Activated CD8-positive, alpha-beta memory T cell treated with anti-CD3 and anti-CD28 coated beads for 24 hours (primary cell): ENCODE measurements around the gene RFLNA.
"Not testable (repeated sequence)": the region's sequence is repeated elsewhere in the genome, so short reads cannot be mapped to it uniquely, and the experiment has no call there.

Source experiments
- DNase-seq: peaks from one replicate; pipeline ENCODE4 v3.0.0-alpha.2; 2020

The RFLNA gene

DNA sequence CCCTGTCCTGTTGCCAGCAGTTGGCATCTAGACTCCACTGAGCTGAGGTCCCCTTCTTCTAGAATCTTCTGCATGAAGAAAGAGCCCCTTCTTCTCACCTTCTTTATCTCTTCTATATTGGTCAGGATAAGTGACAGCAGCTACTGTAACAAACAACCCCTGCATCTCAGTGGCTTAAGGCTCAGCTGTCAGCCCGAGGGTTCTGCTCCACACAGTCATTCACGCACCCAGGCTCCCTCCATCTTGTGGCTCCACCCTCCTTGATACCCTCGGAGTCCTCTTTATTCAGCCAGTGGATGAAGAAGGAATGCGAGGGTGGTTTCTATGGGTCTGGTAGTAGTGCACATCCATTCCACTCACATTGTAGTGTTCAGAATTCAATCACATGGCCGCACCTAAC lies 10.5 kb upstream of the RFLNA start:
- no peak for DNase-seq

DNA sequence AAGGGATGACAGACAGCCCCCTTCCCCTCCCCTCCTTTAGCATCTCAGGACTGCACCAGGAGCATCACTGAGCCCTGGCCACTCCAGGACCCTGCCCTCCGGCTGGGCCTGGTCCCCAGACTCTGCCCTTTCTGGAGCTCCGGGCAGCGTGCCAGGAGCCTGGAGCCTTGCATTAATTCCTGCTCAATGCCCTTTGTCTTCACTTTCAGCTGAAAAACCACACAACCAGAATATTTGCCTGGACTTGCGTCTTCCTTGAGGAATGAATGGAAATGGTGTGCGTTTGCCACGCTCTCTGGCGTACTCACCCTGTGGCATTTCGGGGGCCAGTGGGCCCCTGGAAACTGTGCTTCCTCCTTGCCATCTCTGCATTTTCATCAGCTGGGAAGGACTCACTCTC lies 8.5 kb upstream of the RFLNA start:
- DNase-seq, result no peak

GRCh38 chr12:124286971-124287370 lies 7.9 kb upstream of the RFLNA start:
- DNase-seq, result no peak

DNA sequence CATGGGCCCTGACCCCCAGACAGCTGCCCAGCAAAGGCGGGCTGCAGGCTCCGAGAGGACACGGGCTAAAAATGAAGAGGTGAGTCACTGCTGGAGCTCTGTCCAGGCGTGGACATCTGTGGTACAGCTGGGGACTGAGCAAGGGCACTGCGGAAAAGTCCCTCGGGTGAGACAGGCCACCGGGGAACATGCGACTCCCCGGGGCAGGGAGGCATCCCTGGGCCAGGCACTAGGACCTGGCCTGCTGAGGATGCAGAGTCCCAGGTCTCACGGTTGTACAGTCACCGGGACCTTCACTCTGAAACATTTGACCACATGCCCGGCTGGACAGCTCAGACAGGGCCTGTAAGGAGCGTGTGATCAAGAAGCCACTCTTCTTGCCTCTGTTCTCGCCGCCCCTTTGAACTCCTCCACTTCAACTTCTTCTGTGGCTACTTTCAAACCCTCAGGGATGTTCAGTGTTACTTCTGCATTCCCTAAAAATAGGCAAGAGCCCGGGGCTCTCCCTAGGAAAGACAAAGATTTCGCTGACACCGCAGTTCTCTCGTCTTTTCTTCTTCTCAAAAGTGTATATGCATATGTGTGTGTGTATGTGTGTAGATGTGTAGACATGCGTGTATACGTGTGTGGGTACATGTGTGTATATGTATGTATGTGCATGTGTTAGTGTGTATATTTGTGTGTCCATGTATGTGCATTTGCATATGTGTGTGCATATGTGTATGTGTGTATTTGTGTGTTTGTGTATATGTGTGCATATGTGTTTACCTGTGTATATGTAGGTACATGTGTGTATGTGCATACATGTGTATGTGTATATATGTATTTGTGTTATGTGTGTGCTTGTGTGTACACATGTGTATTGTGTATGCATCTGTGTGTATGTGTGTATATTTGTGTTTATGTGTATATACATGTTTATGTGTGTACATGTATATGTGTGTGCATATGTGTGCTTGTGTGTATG lies 5.0 kb upstream of the RFLNA start:
- no peak for DNase-seq

GRCh38 chr12:124292385-124292784 lies 2.5 kb upstream of the RFLNA start:
- no peak for DNase-seq

DNA sequence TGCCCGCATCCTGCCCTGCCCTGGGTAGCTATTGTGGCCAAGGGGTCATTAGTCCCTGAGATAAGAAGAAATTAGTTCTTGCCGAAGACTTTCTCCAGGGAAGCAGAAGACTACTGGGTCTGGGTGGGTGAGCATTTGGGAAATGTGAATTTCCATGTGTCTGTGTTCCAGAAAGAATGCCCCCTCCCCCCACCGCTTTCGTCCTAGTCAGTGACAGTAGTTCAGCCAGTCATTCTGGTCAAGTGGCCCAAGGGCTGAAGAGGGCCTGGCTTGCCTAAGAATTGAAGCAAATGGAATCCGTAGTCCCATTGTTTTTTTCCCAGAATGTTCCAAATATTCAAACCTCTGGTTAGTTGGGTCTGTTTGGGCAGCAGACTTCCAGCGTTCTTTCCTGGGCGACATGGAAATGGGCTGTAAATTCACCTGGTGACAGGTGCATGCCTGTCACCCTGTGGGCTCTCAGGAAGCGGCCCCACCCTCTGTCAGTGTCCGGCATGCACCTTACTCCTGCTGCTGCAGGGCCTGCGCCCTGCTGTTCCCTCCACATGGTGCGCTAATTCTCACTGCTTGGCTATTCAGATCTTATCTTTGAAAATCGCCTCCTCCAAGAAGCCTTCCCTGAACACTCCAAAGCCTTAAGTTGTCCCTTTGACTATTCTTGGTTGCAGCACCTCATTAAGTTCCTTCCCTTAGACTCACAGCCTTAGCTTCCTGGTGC lies 1.4 kb upstream of the RFLNA start:
- DNase-seq, result no peak

GRCh38 chr12:124295431-124296058 lies 652 bp downstream of the RFLNA start:
- no peak for DNase-seq

DNA sequence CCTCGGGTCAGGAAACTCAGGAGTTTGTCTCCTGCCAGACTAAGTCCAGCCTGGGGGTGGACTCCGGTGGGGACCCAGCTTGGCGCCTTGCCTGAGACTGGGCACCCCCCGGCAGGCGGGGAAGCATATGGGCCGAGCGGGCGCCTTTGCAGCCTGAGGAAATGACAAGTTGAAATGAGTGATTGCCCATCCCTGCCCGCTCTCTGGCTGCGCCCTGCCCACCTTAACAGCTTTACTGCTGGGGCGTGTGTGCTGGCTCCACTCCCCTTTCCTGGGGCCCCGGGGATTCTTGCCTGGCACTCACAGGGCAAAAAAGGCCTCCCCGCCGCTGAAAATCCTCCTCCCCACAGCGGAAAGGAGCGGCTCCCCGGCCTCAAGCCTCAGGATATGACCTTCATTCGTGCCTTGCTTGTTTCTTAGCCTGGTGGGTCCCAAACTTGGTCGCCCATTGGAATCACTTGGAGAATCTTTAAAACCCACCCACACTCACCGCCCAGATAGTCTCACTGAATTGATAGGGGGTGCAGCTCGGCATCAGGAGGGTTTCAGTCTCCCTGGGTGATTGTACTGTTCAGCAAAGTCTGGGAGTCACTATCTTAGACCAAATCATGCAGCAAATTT lies 1.5 kb downstream of the RFLNA start:
- no peak for DNase-seq

DNA sequence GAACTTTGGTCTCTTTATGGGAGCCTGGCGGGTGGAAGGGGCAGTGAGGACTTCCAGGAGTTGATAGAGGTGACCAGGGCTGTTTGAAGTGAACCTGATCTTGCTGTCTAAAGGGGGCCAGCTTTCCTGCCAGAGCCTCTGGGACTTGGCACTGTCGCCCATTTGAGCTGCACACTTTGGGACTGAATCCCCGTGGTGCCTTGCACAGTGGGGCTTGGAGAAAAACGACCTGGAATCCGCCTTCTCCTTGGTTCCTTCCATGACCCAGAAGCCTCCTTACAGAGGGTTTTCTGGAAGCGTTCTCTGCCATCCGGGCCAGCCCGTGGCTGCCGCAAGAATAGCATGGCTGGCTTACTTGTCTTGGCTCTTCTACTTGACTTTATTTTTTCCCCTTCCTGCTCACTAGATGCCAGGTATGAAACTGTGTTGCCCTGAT lies 2.0 kb downstream of the RFLNA start:
- DNase-seq, result no peak

DNA sequence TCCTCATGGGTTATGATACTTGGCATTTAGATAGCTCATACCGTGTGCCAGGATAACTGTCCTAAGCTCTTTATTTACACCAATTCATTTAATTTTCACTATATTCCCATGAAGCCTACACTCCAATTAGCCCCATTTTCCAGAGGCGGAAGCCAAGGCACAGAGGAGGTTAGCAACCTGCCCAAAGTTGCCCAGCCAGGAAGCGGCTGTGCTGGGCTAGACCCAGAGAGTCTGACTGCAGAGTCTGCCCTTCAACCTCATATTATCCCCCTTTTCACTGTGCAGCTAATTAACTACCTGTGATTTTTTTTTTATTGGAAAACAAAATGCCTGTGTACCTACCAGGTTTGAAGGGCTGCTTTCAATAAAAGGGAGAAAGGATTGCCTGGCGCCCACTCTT lies 2.5 kb downstream of the RFLNA start:
- DNase-seq, result no peak

- DNase-seq, result no peak
Observed at GRCh38 chr12:124297856-124298255, 3.0 kb downstream of the RFLNA start.

GRCh38 chr12:124298685-124299410 lies 4.0 kb downstream of the RFLNA start:
- DNase-seq, result no peak

DNA sequence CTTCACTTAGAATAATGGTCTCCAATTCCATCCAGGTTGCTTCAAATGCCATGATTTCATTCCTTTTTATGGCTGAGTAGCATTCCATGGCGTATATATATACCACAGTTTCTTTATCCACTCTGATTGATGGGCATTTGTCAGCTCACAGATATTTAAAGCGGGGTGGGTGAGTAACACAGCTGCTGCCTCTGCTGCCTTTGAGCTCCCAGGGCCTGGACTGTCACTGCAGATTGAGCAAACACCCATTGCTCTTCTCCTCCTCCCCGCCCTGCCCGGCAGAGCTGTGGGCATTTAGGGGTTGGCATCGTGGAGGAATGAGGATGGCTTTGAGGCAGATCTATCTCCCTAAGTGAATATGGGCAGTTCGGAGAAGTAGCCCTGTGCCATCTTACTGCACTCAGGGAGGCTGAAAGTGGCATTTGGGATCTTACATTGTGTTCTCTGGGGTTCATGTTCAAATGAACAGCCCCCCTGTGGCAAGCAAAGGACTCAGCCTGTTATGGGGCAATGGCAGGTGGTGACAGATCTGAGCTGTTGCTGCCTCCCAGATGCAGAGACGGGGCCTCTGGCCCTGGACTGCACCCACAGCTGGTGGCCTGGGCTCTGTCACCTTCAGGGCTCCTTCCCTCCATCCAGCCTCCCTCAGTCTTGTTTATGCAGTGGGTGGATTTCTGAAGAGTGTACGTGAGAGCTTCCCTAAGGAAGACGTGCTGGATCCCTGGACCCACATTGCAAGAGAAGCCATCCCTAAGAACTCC lies 4.9 kb downstream of the RFLNA start:
- DNase-seq, result no peak

DNA sequence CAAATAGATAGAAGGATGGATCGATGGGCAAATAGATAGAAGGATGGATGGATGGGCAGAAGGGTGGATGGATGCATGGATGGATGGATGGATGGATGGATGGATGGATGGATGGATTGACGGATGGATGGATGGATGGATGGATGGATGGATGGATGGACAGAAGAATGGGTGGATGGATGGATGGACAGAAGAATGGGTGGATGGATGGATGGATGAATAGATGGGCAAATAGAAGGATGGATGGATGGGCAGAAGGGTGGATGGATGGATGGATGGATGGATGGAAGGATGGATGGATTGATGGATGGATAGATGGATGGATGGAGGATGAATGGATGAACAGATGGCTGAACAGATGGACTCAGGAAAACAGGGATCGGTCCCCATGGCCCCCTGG lies 5.8 kb downstream of the RFLNA start:
- DNase-seq, result not testable (repeated sequence)

DNA sequence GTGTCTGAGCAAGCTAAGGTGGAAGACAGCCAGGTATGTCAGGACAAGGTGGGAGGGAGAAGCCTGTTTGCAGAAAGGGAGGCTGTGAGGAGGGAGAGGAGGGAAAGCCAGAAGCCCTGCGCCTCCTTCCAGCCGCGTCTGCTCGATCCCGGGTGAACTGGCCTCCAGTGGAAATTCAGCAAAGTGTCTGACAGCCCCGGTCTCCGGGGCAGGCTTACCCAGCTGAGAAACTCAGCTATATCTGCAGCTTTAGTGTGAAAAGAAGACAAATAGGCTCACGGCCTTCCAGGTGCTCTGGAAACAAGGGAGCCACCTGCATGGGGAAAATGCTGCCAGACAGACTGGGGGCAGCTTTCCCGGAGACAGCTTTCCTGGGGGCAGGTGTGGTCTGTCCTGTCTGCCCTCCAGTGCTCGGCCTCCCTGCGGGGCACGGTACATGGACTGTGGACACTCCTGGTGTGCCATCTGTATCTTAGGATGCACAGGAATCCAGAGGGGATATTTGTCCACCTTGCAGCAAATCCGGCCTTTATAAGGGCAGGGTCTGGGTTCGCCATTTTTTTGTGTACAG lies 6.3 kb downstream of the RFLNA start:
- no peak for DNase-seq

GRCh38 chr12:124302241-124302806 lies 7.4 kb downstream of the RFLNA start:
- no peak for DNase-seq

- DNase-seq, result no peak
Observed at GRCh38 chr12:124302807-124303578, 8.1 kb downstream of the RFLNA start.

- no peak for DNase-seq
Observed at GRCh38 chr12:124303579-124304313, 8.9 kb downstream of the RFLNA start.

DNA sequence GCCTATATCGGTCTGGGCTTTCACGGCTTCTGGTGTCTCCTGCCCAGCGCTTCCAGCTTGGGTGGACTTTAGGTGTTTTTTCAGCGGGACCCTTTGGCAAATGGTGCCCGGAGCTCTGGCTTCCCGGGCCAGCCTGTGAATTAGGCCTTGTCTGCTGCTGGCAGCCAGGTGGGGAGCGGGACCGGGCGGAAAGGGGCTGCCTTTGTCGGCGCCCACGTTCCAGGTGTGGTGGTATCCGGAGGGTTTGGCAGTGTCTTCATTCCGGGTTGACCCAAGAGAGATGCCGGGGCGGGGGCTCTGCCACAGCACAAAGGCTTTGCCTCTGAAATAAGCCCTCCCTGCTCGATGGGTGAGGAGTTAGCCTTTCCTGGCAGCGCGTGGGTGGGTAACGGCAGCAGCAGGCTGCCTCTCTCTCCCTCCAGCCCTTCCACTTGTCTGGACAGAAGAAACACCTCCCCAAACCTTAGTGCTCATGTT lies 9.5 kb downstream of the RFLNA start:
- DNase-seq, result no peak
